OCI-LY7 (cell line): Measurements from ENCODE around the gene RPL36. TPM values are rescaled to one million over a fixed set of nuclear protein-coding genes. Genes with fewer than 3 reads are reported as not detected.
"Not testable (repeated sequence)": the region's sequence is repeated elsewhere in the genome, so short reads cannot be mapped to it uniquely, and the experiment has no call there.

Source experiments
- BruUV-seq: library from RNA; stranded (reverse); fragments of 400-500 nt; replicated peaks from 2 replicates; lab custom pipeline; 2021; lab: Mats Ljungman, UMichigan
- CTCF ChIA-PET: fragments of 300-600 bp; sonication (Branson Sonifier 250); formaldehyde crosslinking; loops from one replicate; lab custom pipeline; 2022; ENCODE audit warnings: antibody characterized with exemption; ENCODE audit not compliant: unreplicated experiment; lab: Charles Lee
- POLR2A ChIA-PET: fragments of 300-600 bp; sonication (Branson Sonifier 250); formaldehyde crosslinking; loops from one replicate; lab custom pipeline; 2022; ENCODE audit warnings: antibody characterized with exemption; lab: Charles Lee
- DNase-seq: peaks from one replicate; pipeline ENCODE4 v3.0.0-alpha.2; 2015; ENCODE audit warnings: low spot score
- H2AFZ ChIP-seq: fragments of 200-600 bp; sonication (generic), shearing (Covaris generic); 2 replicates; pipeline ENCODE4 v1.6.1; 2014; ENCODE audit warnings: mild to moderate bottlenecking, antibody characterized with exemption, low read length, moderate library complexity
- H3K27ac ChIP-seq: fragments of 200-600 bp; sonication (generic); 2 replicates; pipeline ENCODE4 v1.5.1; 2014; ENCODE audit warnings: mixed run types, low read depth, mild to moderate bottlenecking, moderate library complexity, low read length, inconsistent platforms; ENCODE audit not compliant: poor library complexity, severe bottlenecking
- H3K36me3 ChIP-seq: fragments of 200-600 bp; sonication (generic); 2 replicates; pipeline ENCODE4 v1.6.1; 2014; ENCODE audit warnings: mild to moderate bottlenecking, antibody characterized with exemption, low read length, moderate library complexity, mixed read lengths; ENCODE audit not compliant: insufficient read depth
- H3K4me1 ChIP-seq: fragments of 200-600 bp; sonication (generic); 2 replicates; pipeline ENCODE4 v1.5.1; 2014; ENCODE audit warnings: mild to moderate bottlenecking, low read length; ENCODE audit not compliant: insufficient read depth, poor library complexity, severe bottlenecking
- H3K4me2 ChIP-seq: fragments of 200-600 bp; sonication (generic); 2 replicates; pipeline ENCODE4 v1.6.1; 2014; ENCODE audit warnings: mild to moderate bottlenecking, low read length
- H3K4me3 ChIP-seq: fragments of 200-600 bp; sonication (generic); 2 replicates; pipeline ENCODE4 v1.5.1; 2014; ENCODE audit warnings: mild to moderate bottlenecking, low read depth, low read length; ENCODE audit not compliant: poor library complexity, severe bottlenecking
- H3K79me2 ChIP-seq: fragments of 200-600 bp; sonication (generic); 2 replicates; pipeline ENCODE4 v1.6.1; 2016; ENCODE audit warnings: low read depth, mild to moderate bottlenecking, low read length, moderate library complexity, mixed read lengths; ENCODE audit not compliant: insufficient read depth
- H3K9me2 ChIP-seq: fragments of 200-600 bp; sonication (generic); 2 replicates; pipeline ENCODE4 v1.6.1; 2016; ENCODE audit warnings: mild to moderate bottlenecking, low read length, mixed read lengths; ENCODE audit not compliant: insufficient read depth
- H3K9me3 ChIP-seq: fragments of 200-600 bp; sonication (generic); 2 replicates; pipeline ENCODE4 v1.6.1; 2014; ENCODE audit warnings: mild to moderate bottlenecking, mixed run types, low read length, mixed read lengths
- H4K20me1 ChIP-seq: fragments of 200-600 bp; sonication (generic); 2 replicates; pipeline ENCODE4 v1.6.1; 2014; ENCODE audit warnings: mild to moderate bottlenecking, antibody characterized with exemption, low read length, moderate library complexity, mixed read lengths; ENCODE audit not compliant: insufficient read depth
- CTCF ChIP-seq: fragments of 200-600 bp; sonication (generic); conservative IDR thresholded peaks from 2 replicates; pipeline ENCODE4 v1.5.1; 2014; ENCODE audit warnings: mild to moderate bottlenecking, antibody characterized with exemption, low read length, moderate library complexity, mixed read lengths
- EZH2phosphoT487 ChIP-seq: fragments of 200-600 bp; sonication (generic); IDR thresholded peaks from 2 replicates; pipeline ENCODE4 v1.6.1; 2018; ENCODE audit warnings: low read depth, borderline replicate concordance, mild to moderate bottlenecking, mixed run types, antibody characterized with exemption, low read length, moderate library complexity, mixed read lengths
- intact Hi-C: fragments of 100-400 bp; cut with micrococcal nuclease; formaldehyde crosslinking; loops from one replicate; pipeline ENCODE4 v1.10.0; 2022; ENCODE audit not compliant: unreplicated experiment
- total RNA-seq, 2 experiments: library from RNA; depleted of rRNA in 1 of 2; stranded (reverse); fragments of >200 nt in 1 of 2; shearing (Covaris generic) in 1 of 2; gene quantifications; 2 replicates each; pipeline ENCODE4 v1.2.3, GENCODE V29; 2014 to 2022

RPL36 gene
- total RNA-seq, 2 experiments from 2014 or later: 1,257 to 1,936 TPM

- Histone ChIP-seq H3K27ac (no peak overlapping the region), H3K4me2 (no peak overlapping the region), H2AFZ (no peak overlapping the region), H3K79me2 (no peaks in the 10 kb centered on the region), H3K9me3 (0 out of 2 replicates have a peak, but pooled peaks cover 8% of the 10 kb centered on the region), H3K36me3 (no peaks in the 10 kb centered on the region), H3K4me1 (no peaks in the 10 kb centered on the region), H3K9me2 (no peaks in the 10 kb centered on the region), H4K20me1 (no peaks in the 10 kb centered on the region), H3K4me3 (no peak overlapping the region)
- no TSS peak for BruUV-seq
- POLR2A ChIA-PET: no interaction called here
- intact Hi-C loops: no loop called here
- CTCF ChIA-PET: no interaction called here
- DNase-seq: no peak
- TF ChIP-seq CTCF (no peak), EZH2phosphoT487 (no peak)
Measured at GRCh38 chr19:5727453-5728050, 37.5 kb downstream of the RPL36 start.

- POLR2A ChIA-PET, H3K9me2 ChIP-seq, H3K4me3 ChIP-seq, BruUV-seq, H3K9me3 ChIP-seq, CTCF ChIA-PET, H3K27ac ChIP-seq, H4K20me1 ChIP-seq, H3K36me3 ChIP-seq, H3K79me2 ChIP-seq, H3K4me2 ChIP-seq, DNase-seq, H2AFZ ChIP-seq, H3K4me1 ChIP-seq, intact Hi-C loops: not testable (repeated sequence)
Measured at GRCh38 chr19:5733172-5733571, 43.1 kb downstream of the RPL36 start.

- ChIA-PET POLR2A (no interaction called here), CTCF (no interaction called here)
- Histone ChIP-seq H4K20me1 (no peaks in the 10 kb centered on the region), H3K27ac (no peak overlapping the region), H3K9me2 (no peaks in the 10 kb centered on the region), H3K4me3 (no peak overlapping the region), H3K36me3 (no peaks in the 10 kb centered on the region), H3K9me3 (no peaks in the 10 kb centered on the region), H3K4me2 (no peak overlapping the region), H3K4me1 (no peaks in the 10 kb centered on the region), H2AFZ (no peak overlapping the region), H3K79me2 (no peaks in the 10 kb centered on the region)
- no peak for DNase-seq
- BruUV-seq: no TSS peak
- no peak for TF ChIP-seq EZH2phosphoT487
- no peak for TF ChIP-seq CTCF
- intact Hi-C loops: no loop called here
Measured at GRCh38 chr19:5738423-5738822, 48.3 kb downstream of the RPL36 start.

Other genes starting within 250 kb of the RPL36 start
- not detected in 2 replicates for gene ZNRF4, start 234.9 kb upstream of the RPL36 start, total RNA-seq (2014; rRNA removed; shearing (Covaris generic))
- gene ZNRF4, start 234.9 kb upstream of the RPL36 start, total RNA-seq (2022): not detected in 2 replicates
- 0.41 and 0.60 TPM in 2 replicates for gene TINCR, start 122.3 kb upstream of the RPL36 start, total RNA-seq (2014; rRNA removed; shearing (Covaris generic))
- 1.2 and 2.1 TPM in 2 replicates for gene TINCR, start 122.3 kb upstream of the RPL36 start, total RNA-seq (2022)
- 51.7 and 52.8 TPM in 2 replicates for gene SAFB2, start 67.5 kb upstream of the RPL36 start, total RNA-seq (2014; rRNA removed; shearing (Covaris generic))
- 103 and 111 TPM in 2 replicates for gene SAFB2, start 67.5 kb upstream of the RPL36 start, total RNA-seq (2022)
- gene SAFB, start 67.2 kb upstream of the RPL36 start, total RNA-seq (2014; rRNA removed; shearing (Covaris generic)): 68.9 and 79.4 TPM in 2 replicates
- gene SAFB, start 67.2 kb upstream of the RPL36 start, total RNA-seq (2022): 172 and 177 TPM in 2 replicates
- gene MICOS13, start 9.8 kb upstream of the RPL36 start, total RNA-seq (2014; rRNA removed; shearing (Covaris generic)): 102 and 119 TPM in 2 replicates
- 39.2 and 41.7 TPM in 2 replicates for gene MICOS13, start 9.8 kb upstream of the RPL36 start, total RNA-seq (2022)
- gene HSD11B1L, start 9.3 kb upstream of the RPL36 start, total RNA-seq (2014; rRNA removed; shearing (Covaris generic)): 2.1 and 4.6 TPM in 2 replicates
- 4.6 and 4.9 TPM in 2 replicates for gene HSD11B1L, start 9.3 kb upstream of the RPL36 start, total RNA-seq (2022)
- gene LONP1, start 29.9 kb downstream of the RPL36 start, total RNA-seq (2014; rRNA removed; shearing (Covaris generic)): 170 and 191 TPM in 2 replicates
- 248 and 280 TPM in 2 replicates for gene LONP1, start 29.9 kb downstream of the RPL36 start, total RNA-seq (2022)
- gene CATSPERD, start 30.3 kb downstream of the RPL36 start, total RNA-seq (2014; rRNA removed; shearing (Covaris generic)): not detected in 2 replicates
- gene CATSPERD, start 30.3 kb downstream of the RPL36 start, total RNA-seq (2022): 0.26 TPM in 1 of 2 replicates, not detected in the other
- 4.9 and 6.1 TPM in 2 replicates for gene PRR22, start 94.5 kb downstream of the RPL36 start, total RNA-seq (2014; rRNA removed; shearing (Covaris generic))
- 10.5 and 10.6 TPM in 2 replicates for gene PRR22, start 94.5 kb downstream of the RPL36 start, total RNA-seq (2022)
- 55.8 and 63.7 TPM in 2 replicates for gene DUS3L, start 100.9 kb downstream of the RPL36 start, total RNA-seq (2014; rRNA removed; shearing (Covaris generic))
- gene DUS3L, start 100.9 kb downstream of the RPL36 start, total RNA-seq (2022): 59.6 and 76.9 TPM in 2 replicates
- 3.2 and 3.9 TPM in 2 replicates for gene NRTN, start 114.8 kb downstream of the RPL36 start, total RNA-seq (2014; rRNA removed; shearing (Covaris generic))
- gene NRTN, start 114.8 kb downstream of the RPL36 start, total RNA-seq (2022): 0.49 and 1.0 TPM in 2 replicates
- gene FUT6, start 149.4 kb downstream of the RPL36 start, total RNA-seq (2014; rRNA removed; shearing (Covaris generic)): not detected in 2 replicates
- not detected in 2 replicates for gene FUT6, start 149.4 kb downstream of the RPL36 start, total RNA-seq (2022)
- 0.47 and 0.98 TPM in 2 replicates for gene FUT3, start 161.2 kb downstream of the RPL36 start, total RNA-seq (2014; rRNA removed; shearing (Covaris generic))
- 0.63 TPM in 1 of 2 replicates, not detected in the other for gene FUT3, start 161.2 kb downstream of the RPL36 start, total RNA-seq (2022)
- gene FUT5, start 180.2 kb downstream of the RPL36 start, total RNA-seq (2014; rRNA removed; shearing (Covaris generic)): 0.09 and 0.93 TPM in 2 replicates
- 0.25 and 0.37 TPM in 2 replicates for gene FUT5, start 180.2 kb downstream of the RPL36 start, total RNA-seq (2022)
- gene NDUFA11, start 213.5 kb downstream of the RPL36 start, total RNA-seq (2014; rRNA removed; shearing (Covaris generic)): 217 and 293 TPM in 2 replicates
- 248 and 280 TPM in 2 replicates for gene NDUFA11, start 213.5 kb downstream of the RPL36 start, total RNA-seq (2022)
- gene VMAC, start 214.6 kb downstream of the RPL36 start, total RNA-seq (2014; rRNA removed; shearing (Covaris generic)): 6.6 and 6.8 TPM in 2 replicates
- gene VMAC, start 214.6 kb downstream of the RPL36 start, total RNA-seq (2022): 6.0 and 7.9 TPM in 2 replicates
- 5.6 and 8.1 TPM in 2 replicates for gene CAPS, start 224.0 kb downstream of the RPL36 start, total RNA-seq (2014; rRNA removed; shearing (Covaris generic))
- gene CAPS, start 224.0 kb downstream of the RPL36 start, total RNA-seq (2022): 11.0 and 12.9 TPM in 2 replicates